Endothelial cell of umbilical vein (primary cell): ENCODE results near the gene MAP1LC3C. TPM values are rescaled to one million over a fixed set of nuclear protein-coding genes. Genes with fewer than 3 reads are reported as not detected.

Source experiments
- BruUV-seq: library from RNA; stranded (reverse); fragments of 400-500 nt; replicated peaks from 2 replicates; lab custom pipeline; 2021; lab: Mats Ljungman, UMichigan
- CTCF ChIA-PET: fragments of 300-600, 350-600 bp; sonication (Branson Sonifier 250); formaldehyde crosslinking; loops from one replicate; lab custom pipeline; 2021; ENCODE audit warnings: antibody characterized with exemption, inconsistent platforms; lab: Charles Lee
- POLR2A ChIA-PET: fragments of 300-600, 350-600 bp; sonication (Branson Sonifier 250); formaldehyde crosslinking; loops from one replicate; lab custom pipeline; 2021; ENCODE audit warnings: antibody characterized with exemption, inconsistent platforms; lab: Charles Lee
- DNase-seq: peaks from one replicate; pipeline ENCODE4 v3.0.0-alpha.2; 2011; ENCODE audit warnings: low read depth, low spot score
- FAIRE-seq: peaks from 2 replicates; lab custom pipeline; 2011; peaks lifted over from hg19 to GRCh38; lab: Jason Lieb, UNC
- H2AFZ ChIP-seq: 2 replicates; pipeline ENCODE4 v1.6.0; 2012; ENCODE audit warnings: low read depth, low read length, control low read depth, inconsistent platforms
- H3K27ac ChIP-seq: 2 replicates; pipeline ENCODE4 v1.5.1; 2011; ENCODE audit warnings: low read depth, mild to moderate bottlenecking, control low read depth, low read length, moderate library complexity; ENCODE audit not compliant: insufficient read depth
- H3K27me3 ChIP-seq, 2 experiments: 2 replicates each; pipeline versions ENCODE4 v1.6.0 to v1.6.1; 2011; ENCODE audit warnings: low read length in 2 of 2, mixed read lengths in 1 of 2; ENCODE audit not compliant: control insufficient read depth in 2 of 2, insufficient read depth in 2 of 2
- H3K36me3 ChIP-seq, 2 experiments: 2 replicates in 1 of 2; 3 replicates in 1 of 2; pipeline ENCODE4 v1.5.1; 2011; ENCODE audit warnings: low read length in 2 of 2, mild to moderate bottlenecking in 1 of 2, moderate library complexity in 1 of 2; ENCODE audit not compliant: control insufficient read depth in 2 of 2, insufficient read depth in 2 of 2; ENCODE audit errors: extremely low read depth in 1 of 2
- H3K4me1 ChIP-seq: 3 replicates; pipeline ENCODE4 v1.5.1; 2011; ENCODE audit warnings: mild to moderate bottlenecking, low read length; ENCODE audit not compliant: control insufficient read depth, insufficient read depth; ENCODE audit errors: extremely low read depth
- H3K4me2 ChIP-seq: 2 replicates; pipeline ENCODE4 v1.6.1; 2011; ENCODE audit warnings: low read length, control low read depth, mixed read lengths; ENCODE audit not compliant: insufficient read depth
- H3K4me3 ChIP-seq, 3 experiments: fragments of 200-600 bp in 1 of 3; sonication (generic), shearing (Covaris generic) in 1 of 3; replicated peaks in 1 of 3; 2 replicates each; pipeline ENCODE4 v1.5.1; 2011 to 2016; ENCODE audit warnings: control low read depth in 3 of 3, low read length in 3 of 3, mild to moderate bottlenecking in 2 of 3, inconsistent platforms in 1 of 3, low read depth in 1 of 3, moderate library complexity in 1 of 3; ENCODE audit not compliant: insufficient read depth in 1 of 3
- H3K79me2 ChIP-seq: 2 replicates; pipeline ENCODE4 v1.6.0; 2012; ENCODE audit warnings: low read length, inconsistent platforms; ENCODE audit not compliant: control insufficient read depth, insufficient read depth
- H3K9ac ChIP-seq: replicated peaks from 2 replicates; pipeline ENCODE3; 2011; ENCODE audit warnings: low read length, control low read depth; ENCODE audit not compliant: insufficient read depth; ENCODE audit errors: extremely low read depth
- H3K9me1 ChIP-seq: replicated peaks from 3 replicates; pipeline ENCODE4 v1.6.0; 2011; ENCODE audit warnings: mild to moderate bottlenecking, low read length; ENCODE audit not compliant: control insufficient read depth, insufficient read depth; ENCODE audit errors: extremely low read depth
- H3K9me3 ChIP-seq: replicated peaks from 2 replicates; pipeline ENCODE4 v1.5.1; 2012; ENCODE audit warnings: low read length, inconsistent platforms; ENCODE audit not compliant: control insufficient read depth, insufficient read depth
- H4K20me1 ChIP-seq: replicated peaks from 2 replicates; pipeline ENCODE3; 2011; ENCODE audit warnings: mild to moderate bottlenecking, low read length; ENCODE audit not compliant: control insufficient read depth, insufficient read depth; ENCODE audit errors: extremely low read depth
- EZH2 ChIP-seq: IDR thresholded peaks from 2 replicates; pipeline ENCODE4 v1.6.1; 2012; ENCODE audit warnings: borderline replicate concordance, low read depth, mild to moderate bottlenecking, moderate library complexity, low read length, inconsistent platforms; ENCODE audit not compliant: severe bottlenecking
- FOS ChIP-seq: IDR thresholded peaks from 2 replicates; pipeline ENCODE4 v1.6.1; 2011; ENCODE audit warnings: mild to moderate bottlenecking, low read length, moderate library complexity, borderline replicate concordance; ENCODE audit not compliant: insufficient read depth
- GATA2 ChIP-seq: IDR thresholded peaks from 2 replicates; pipeline ENCODE4 v1.7.0; 2011; ENCODE audit warnings: low read depth, mild to moderate bottlenecking, moderate library complexity, mixed read lengths, low read length; ENCODE audit not compliant: insufficient read length, insufficient read depth
- JUN ChIP-seq: IDR thresholded peaks from 2 replicates; pipeline ENCODE4 v1.6.1; 2011; ENCODE audit warnings: borderline replicate concordance, low read depth; ENCODE audit not compliant: insufficient read length, insufficient read depth
- MYC ChIP-seq: IDR thresholded peaks from one replicate; pipeline ENCODE4 v1.6.1; 2011; ENCODE audit warnings: mild to moderate bottlenecking, low read depth, low read length
- POLR2A ChIP-seq: IDR thresholded peaks from 2 replicates; pipeline ENCODE4 v1.6.1; 2012; ENCODE audit warnings: low read depth, mild to moderate bottlenecking, control low read depth, low read length
- POLR2AphosphoS5 ChIP-seq: IDR thresholded peaks from 2 replicates; pipeline ENCODE4 v1.6.1; 2012; ENCODE audit warnings: low read depth, mild to moderate bottlenecking, control low read depth, low read length, moderate library complexity; ENCODE audit not compliant: insufficient read depth
- dilution Hi-C: fragments of 300-500 bp; cut with MboI; formaldehyde crosslinking; loops from one replicate; pipeline ENCODE4 v1.15.0; 2019; ENCODE audit warnings: low sequenced_read_pairs; ENCODE audit not compliant: extremely low pct_ligation_motif_present
- intact Hi-C: fragments of 100-400 bp; cut with micrococcal nuclease; formaldehyde crosslinking; loops from one replicate; pipeline ENCODE4 v1.10.0; 2022
- polyA plus RNA-seq, 4 experiments: library from polyadenylated mRNA; depleted of rRNA in 3 of 4; stranded (reverse) in 3 of 4; unstranded in 1 of 4; fragments of >200 nt; gene quantifications; 2 replicates each; pipeline versions ENCODE4 v1.2.1 to v1.2.3, GENCODE V29; 2011 to 2012; ENCODE audit warnings: missing spikeins in 1 of 4
- total RNA-seq: library from RNA; stranded (reverse); gene quantifications from 2 replicates; pipeline ENCODE4 v1.2.3, GENCODE V29; 2021
- TF ChIP-seq, protein P1 (sequence below): IDR thresholded peaks from 2 replicates; pipeline ENCODE4 v1.6.1; 2011; ENCODE audit not compliant: insufficient read depth, insufficient read length
- TF ChIP-seq, protein P2 (sequence below), 2 donors: IDR thresholded peaks; 1 replicate in 1 of 2; 2 replicates in 1 of 2; pipeline ENCODE4 v1.5.1; 2011; ENCODE audit warnings: low read length in 2 of 2, mild to moderate bottlenecking in 2 of 2, moderate library complexity in 2 of 2, control low read depth in 1 of 2, inconsistent platforms in 1 of 2, low read depth in 1 of 2; ENCODE audit not compliant: insufficient read depth in 1 of 2; ENCODE audit errors: extremely low read depth in 1 of 2

Gene MAP1LC3C
- total and polyA plus RNA-seq, 2 donors (not counting 3 experiments of a cell fraction or from before 2014, with no cell fraction given), result not detected

DNA sequence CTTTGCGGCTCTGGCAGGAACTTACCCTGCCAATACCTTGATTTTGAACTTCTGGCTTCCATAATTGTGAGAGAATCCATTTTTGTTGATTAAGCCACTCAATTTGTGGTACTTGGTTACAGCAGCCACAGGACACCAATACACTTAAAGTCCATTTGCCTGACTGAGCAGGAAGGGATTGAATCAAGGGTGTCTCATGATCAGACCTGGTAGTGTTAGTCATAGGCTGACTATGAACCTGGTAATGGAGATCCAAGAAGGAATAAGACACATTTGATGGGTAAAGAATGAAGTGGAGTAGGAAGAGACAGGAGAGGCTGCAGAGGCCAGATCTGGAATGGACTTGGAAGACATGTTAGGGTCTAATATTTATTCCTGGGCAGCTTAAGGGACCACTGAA is 31.2 kb upstream of the MAP1LC3C start:
- Histone ChIP-seq H3K4me3 (no peak overlapping the region), H3K9ac (no peak overlapping the region), H3K79me2 (no peaks in the 10 kb centered on the region), H3K4me2 (no peak overlapping the region), H3K27ac (no peak overlapping the region), H3K4me1 (no peaks in the 10 kb centered on the region), H3K9me3 (no peaks in the 10 kb centered on the region), H3K36me3 (no peaks in the 10 kb centered on the region), H3K9me1 (no peaks in the 10 kb centered on the region), H4K20me1 (no peaks in the 10 kb centered on the region), H2AFZ (no peak overlapping the region), H3K27me3 (no peaks in the 10 kb centered on the region)
- ChIA-PET CTCF (no interaction called here), POLR2A (no interaction called here)
- intact Hi-C loops, result no loop called here
- TF ChIP-seq GATA2 (no peak), POLR2A (no peak)
- dilution Hi-C loops, result no loop called here
- BruUV-seq, result no TSS peak
- no peak for FAIRE-seq
- no peak for DNase-seq

DNA sequence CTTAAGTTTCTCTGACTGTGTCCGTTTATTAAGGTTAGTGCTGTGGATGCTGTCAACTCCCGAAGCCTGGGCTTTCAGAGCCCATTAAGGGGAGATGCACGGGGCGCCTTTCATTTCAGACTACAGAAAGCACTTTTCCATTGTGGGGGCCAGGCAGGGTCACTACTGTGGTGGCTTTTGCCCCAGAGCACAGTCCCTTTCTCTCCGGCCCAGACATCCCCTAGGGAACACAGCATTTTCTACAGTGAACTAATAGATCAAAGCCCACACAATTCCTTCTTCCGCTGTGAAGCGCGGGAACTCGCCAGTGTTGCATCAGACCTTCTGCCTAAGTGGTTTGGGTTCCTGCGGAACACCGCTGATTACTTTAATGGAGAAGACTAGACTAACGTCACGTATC is 26.8 kb upstream of the MAP1LC3C start:
- Histone ChIP-seq H3K4me1 (no peaks in the 10 kb centered on the region), H3K4me2 (no peak overlapping the region), H3K4me3 (no peak overlapping the region), H2AFZ (no peak overlapping the region), H3K27me3 (no peaks in the 10 kb centered on the region), H3K36me3 (no peaks in the 10 kb centered on the region), H4K20me1 (no peaks in the 10 kb centered on the region), H3K27ac (no peak overlapping the region), H3K9ac (no peak overlapping the region), H3K79me2 (no peaks in the 10 kb centered on the region), H3K9me3 (no peaks in the 10 kb centered on the region), H3K9me1 (no peaks in the 10 kb centered on the region)
- TF ChIP-seq FOS, result no peak
- no peak for TF ChIP-seq MYC
- TF ChIP-seq GATA2, result no peak
- TF ChIP-seq, protein P1, sequence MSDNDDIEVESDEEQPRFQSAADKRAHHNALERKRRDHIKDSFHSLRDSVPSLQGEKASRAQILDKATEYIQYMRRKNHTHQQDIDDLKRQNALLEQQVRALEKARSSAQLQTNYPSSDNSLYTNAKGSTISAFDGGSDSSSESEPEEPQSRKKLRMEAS, result no peak
- TF ChIP-seq EZH2, result no peak
- no peak for TF ChIP-seq POLR2AphosphoS5
- TF ChIP-seq POLR2A, result no peak
- TF ChIP-seq JUN, result no peak
- TF ChIP-seq, protein P2, sequence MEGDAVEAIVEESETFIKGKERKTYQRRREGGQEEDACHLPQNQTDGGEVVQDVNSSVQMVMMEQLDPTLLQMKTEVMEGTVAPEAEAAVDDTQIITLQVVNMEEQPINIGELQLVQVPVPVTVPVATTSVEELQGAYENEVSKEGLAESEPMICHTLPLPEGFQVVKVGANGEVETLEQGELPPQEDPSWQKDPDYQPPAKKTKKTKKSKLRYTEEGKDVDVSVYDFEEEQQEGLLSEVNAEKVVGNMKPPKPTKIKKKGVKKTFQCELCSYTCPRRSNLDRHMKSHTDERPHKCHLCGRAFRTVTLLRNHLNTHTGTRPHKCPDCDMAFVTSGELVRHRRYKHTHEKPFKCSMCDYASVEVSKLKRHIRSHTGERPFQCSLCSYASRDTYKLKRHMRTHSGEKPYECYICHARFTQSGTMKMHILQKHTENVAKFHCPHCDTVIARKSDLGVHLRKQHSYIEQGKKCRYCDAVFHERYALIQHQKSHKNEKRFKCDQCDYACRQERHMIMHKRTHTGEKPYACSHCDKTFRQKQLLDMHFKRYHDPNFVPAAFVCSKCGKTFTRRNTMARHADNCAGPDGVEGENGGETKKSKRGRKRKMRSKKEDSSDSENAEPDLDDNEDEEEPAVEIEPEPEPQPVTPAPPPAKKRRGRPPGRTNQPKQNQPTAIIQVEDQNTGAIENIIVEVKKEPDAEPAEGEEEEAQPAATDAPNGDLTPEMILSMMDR (IDR thresholded peaks at IDR 0.05; ENCODE audit: extremely low read depth in 1 of 2, insufficient read depth in 1 of 2, low read depth in 1 of 2, low read length in 2 of 2), result no peak
- ChIA-PET POLR2A (no interaction called here), CTCF (no interaction called here)
- DNase-seq (no peak), FAIRE-seq (no peak)
- dilution Hi-C loops, result no loop called here
- intact Hi-C loops, result no loop called here
- BruUV-seq, result no TSS peak
